HCT116 (cell line): ENCODE results near the gene HPS5.
"Not testable (repeated sequence)": the region's sequence is repeated elsewhere in the genome, so short reads cannot be mapped to it uniquely, and the experiment has no call there.

Experiments
- CBX3 ChIP-seq: IDR thresholded peaks from 2 replicates; pipeline ENCODE4 v1.6.1; 2012; ENCODE audit warnings: low read depth
- CTCF ChIP-seq, 3 experiments: fragments of 200-600 bp in 1 of 3; sonication (generic) in 1 of 3; IDR thresholded peaks in 2 of 3; conservative IDR thresholded peaks in 1 of 3; 2 replicates each; pipeline ENCODE4 v1.5.1; 2012 to 2017; ENCODE audit warnings: low read depth in 2 of 3, low read length in 2 of 3, antibody characterized with exemption in 1 of 3, borderline replicate concordance in 1 of 3, control low read depth in 1 of 3, mild to moderate bottlenecking in 1 of 3, mixed read lengths in 1 of 3, mixed run types in 1 of 3, moderate library complexity in 1 of 3; ENCODE audit not compliant: insufficient read depth in 1 of 3

GRCh38 chr11:18323881-18324280 lies 1.9 kb upstream of the HPS5 start:
- not testable (repeated sequence) for TF ChIP-seq CBX3; CTCF (IDR thresholded peaks at IDR 0.05 in 2 of 3, conservative IDR thresholded peaks at IDR 0.05 in 1 of 3; ENCODE audit: borderline replicate concordance in 1 of 3, insufficient read depth in 1 of 3, low read depth in 2 of 3, low read length in 2 of 3)
